ENCODE results near the gene TLCD5.

The TLCD5 gene

GRCh38 chr11:120317689-120318480 is 7.2 kb upstream of the TLCD5 start:
- peak overlapping the region; percentile 40 for H3K4me3 ChIP-seq (ENCODE audit: low read length)
- no peak for DNase-seq (ENCODE audit: low read depth)
- no peak for TF ChIP-seq CTCF (IDR thresholded peaks at IDR 0.05; ENCODE audit: insufficient read depth, low read depth, low read length, missing control alignments)

DNA sequence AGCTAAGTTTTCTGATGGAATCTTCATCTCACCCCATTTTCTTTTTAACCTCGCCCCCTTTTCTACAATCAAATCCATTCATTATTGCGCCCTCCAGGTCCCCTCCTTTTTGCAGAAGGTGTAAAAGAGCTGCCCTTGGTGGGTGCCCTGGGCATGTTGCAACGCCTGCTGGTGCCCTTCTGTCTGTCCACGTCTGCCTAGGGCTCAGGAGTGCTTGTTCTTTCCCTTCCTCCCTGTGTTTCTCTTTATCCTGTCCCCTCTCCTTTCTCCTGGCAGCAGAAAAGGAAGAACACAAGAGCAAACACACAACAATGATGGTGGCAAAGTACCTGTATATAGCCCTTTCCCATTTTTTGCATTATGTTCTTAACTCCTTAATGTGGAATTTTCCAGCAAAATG is 6.2 kb upstream of the TLCD5 start:
- TF ChIP-seq CTCF (IDR thresholded peaks at IDR 0.05; ENCODE audit: insufficient read depth, low read depth, low read length, missing control alignments) = no peak
- no peak overlapping the region for H3K4me3 ChIP-seq (ENCODE audit: low read length)
- no peak for DNase-seq (ENCODE audit: low read depth)

GRCh38 chr11:120326228-120326627 is 1.1 kb downstream of the TLCD5 start:
- peak overlapping the region; percentile 54 for H3K4me3 ChIP-seq (ENCODE audit: low read length)
- TF ChIP-seq CTCF (IDR thresholded peaks at IDR 0.05; ENCODE audit: insufficient read depth, low read depth, low read length, missing control alignments) = no peak
- DNase-seq (ENCODE audit: low read depth) = no peak

DNA sequence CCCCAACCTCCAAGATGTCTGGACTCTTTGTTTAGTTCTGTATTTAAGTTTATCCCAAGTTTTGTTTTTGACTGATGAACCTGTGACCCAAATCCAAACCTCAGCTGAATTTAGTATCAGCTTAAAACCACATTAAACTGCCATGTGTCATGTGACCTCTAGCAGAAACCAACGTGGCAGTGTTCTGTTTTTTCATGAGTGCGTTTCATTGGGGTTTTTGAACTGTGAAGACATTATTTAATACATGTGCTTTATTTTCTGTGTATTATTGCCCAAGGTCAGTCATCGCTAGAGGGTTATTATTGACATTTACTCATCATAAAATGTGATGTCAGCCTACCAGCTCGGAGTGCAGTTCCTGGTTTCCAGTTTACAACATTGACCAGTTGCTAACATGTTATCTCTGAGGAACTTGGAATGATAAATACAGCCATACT is 1.8 kb downstream of the TLCD5 start:
- H3K4me3 ChIP-seq (ENCODE audit: low read length) = no peak overlapping the region
- TF ChIP-seq CTCF (IDR thresholded peaks at IDR 0.05; ENCODE audit: insufficient read depth, low read depth, low read length, missing control alignments) = no peak
- no peak for DNase-seq (ENCODE audit: low read depth)

GRCh38 chr11:120327311-120327710 is 2.2 kb downstream of the TLCD5 start:
- no peak for DNase-seq (ENCODE audit: low read depth)
- H3K4me3 ChIP-seq (ENCODE audit: low read length) = no peak overlapping the region
- no peak for TF ChIP-seq CTCF (IDR thresholded peaks at IDR 0.05; ENCODE audit: insufficient read depth, low read depth, low read length, missing control alignments)

DNA sequence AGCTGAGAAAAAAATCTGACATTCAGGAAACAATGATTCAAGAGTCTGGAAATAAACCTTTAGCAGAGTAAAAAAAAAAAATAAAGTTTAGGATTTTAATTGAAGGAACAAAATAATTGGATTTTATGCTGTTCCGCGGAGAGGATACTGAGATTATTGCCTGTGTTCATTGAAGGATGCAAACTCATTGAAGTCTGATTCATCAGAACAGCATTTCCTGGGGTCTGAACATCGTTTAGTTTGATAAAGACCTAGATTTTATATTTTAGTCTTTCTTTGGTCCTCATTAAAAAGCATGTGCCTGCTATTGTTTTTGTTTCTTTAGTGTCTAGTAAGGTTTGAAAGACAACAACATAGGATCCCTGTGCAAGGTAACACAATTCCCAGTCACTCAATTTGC is 4.5 kb downstream of the TLCD5 start:
- DNase-seq (ENCODE audit: low read depth) = no peak
- no peak overlapping the region for H3K4me3 ChIP-seq (ENCODE audit: low read length)
- TF ChIP-seq CTCF (IDR thresholded peaks at IDR 0.05; ENCODE audit: insufficient read depth, low read depth, low read length, missing control alignments) = no peak

- DNase-seq (ENCODE audit: low read depth) = no peak
- H3K4me3 ChIP-seq (ENCODE audit: low read length) = no peak overlapping the region
- TF ChIP-seq CTCF (IDR thresholded peaks at IDR 0.05; ENCODE audit: insufficient read depth, low read depth, low read length, missing control alignments) = no peak
These were observed 4.9 kb downstream of the TLCD5 start for GRCh38 chr11:120330045-120330444.
